ENCODE measurements around the gene PIK3R6. TPM values are rescaled to one million over a fixed set of nuclear protein-coding genes. Genes with fewer than 3 reads are reported as not detected.

Gene PIK3R6
- total RNA-seq, 1 donor from 2014 or later: 0.56 TPM

DNA sequence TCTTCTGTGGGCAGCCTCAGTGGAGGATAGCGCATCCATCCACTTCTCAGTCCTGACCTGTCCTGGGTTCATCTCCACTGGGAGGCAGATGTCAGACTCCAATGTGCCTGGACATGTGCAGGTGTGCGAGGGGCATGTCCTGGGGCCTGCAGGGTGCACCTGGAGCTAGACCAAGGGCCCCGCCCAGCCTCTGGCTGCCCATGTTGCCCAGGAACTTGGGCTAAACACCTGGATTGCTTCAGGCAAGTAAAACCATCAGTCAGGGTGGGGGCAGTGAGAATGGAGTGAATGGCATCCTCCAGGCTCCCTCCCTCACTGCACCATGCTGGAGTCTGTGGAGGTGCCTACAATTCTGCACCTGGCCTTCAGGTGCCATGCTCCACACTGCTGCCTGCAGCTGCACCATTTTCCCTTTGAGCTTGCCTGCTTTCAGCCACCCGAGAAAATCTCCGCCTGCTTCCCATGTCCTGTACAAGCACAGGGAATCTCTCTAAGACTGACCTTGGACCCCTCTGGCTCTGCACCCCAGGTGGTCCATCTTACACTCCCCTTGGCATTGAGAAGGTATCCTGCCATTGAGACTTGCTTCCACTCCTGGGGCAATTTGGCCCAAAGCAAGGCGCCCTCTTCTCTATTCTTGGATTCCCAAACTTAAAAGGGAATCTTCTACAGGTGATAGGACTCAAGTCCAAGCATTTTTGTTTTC lies 66.2 kb downstream of the PIK3R6 start:
- no peak for TF ChIP-seq CTCF (IDR thresholded peaks at IDR 0.05; ENCODE audit: unreplicated experiment)
- Mint-ChIP-seq H3K27me3 (ENCODE audit: unreplicated experiment) (peaks cover 10% of the 10 kb centered on the region), H3K4me3 (ENCODE audit: unreplicated experiment) (no peak overlapping the region), H3K9me3 (ENCODE audit: unreplicated experiment) (no peaks in the 10 kb centered on the region), H3K36me3 (ENCODE audit: low read depth, unreplicated experiment) (no peaks in the 10 kb centered on the region), H3K27ac (ENCODE audit: unreplicated experiment) (no peak overlapping the region), H3K4me1 (ENCODE audit: unreplicated experiment) (peaks cover 2% of the 10 kb centered on the region)
- DNase-seq (ENCODE audit: low spot score): no peak

DNA sequence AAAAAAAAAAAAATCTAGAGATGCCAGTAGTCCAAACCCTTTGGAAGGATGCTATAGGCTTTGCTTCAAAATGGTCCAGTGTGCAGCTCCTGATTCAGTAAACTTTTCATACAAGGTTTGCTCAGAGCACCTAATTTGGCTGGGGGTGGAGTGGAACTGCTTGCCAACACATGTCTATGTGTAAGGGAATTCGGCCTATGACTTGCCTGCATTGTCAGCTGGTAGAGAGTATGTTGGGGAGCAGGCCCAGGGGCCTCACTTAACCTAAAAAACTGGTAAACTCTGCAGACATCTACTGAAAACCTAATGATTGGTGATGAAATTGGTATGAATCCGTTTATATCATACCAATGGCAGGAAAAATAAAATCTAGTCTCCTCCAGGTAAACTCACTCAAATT lies 66.8 kb downstream of the PIK3R6 start:
- DNase-seq (ENCODE audit: low spot score): no peak
- Mint-ChIP-seq H3K9me3 (ENCODE audit: unreplicated experiment) (no peaks in the 10 kb centered on the region), H3K4me1 (ENCODE audit: unreplicated experiment) (peaks cover 2% of the 10 kb centered on the region), H3K27me3 (ENCODE audit: unreplicated experiment) (peaks cover 10% of the 10 kb centered on the region), H3K27ac (ENCODE audit: unreplicated experiment) (no peak overlapping the region), H3K4me3 (ENCODE audit: unreplicated experiment) (no peak overlapping the region), H3K36me3 (ENCODE audit: low read depth, unreplicated experiment) (no peaks in the 10 kb centered on the region)
- TF ChIP-seq CTCF (IDR thresholded peaks at IDR 0.05; ENCODE audit: unreplicated experiment): no peak

DNA sequence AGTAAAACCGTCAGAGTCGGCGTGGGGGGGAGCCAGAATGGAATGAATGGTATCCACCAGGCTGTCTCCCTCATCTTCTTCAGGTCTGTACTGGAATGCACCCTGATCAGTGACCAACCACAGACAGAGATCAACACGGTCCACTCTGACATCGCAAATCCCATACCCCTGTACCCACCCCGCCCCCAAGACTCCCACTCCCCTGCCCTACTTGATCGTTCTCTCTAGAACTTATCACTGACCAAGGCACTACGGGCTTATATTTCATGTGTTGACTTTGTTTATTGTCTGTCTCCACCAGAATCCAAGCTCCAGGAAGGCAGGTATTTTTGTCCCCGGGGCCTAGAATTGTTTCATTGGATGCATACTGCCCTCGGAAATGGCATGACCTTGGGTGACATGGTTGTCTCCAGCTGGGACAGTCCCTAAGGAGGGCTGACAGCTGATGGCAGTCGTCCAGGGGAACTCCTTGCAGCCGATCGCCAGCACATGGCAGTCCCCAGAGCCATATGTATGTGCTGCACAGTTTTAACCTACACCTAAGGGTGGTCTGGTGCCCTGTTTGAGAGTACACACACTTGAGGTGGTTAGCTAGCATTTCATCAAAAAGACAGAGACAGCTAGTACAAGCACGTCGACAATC lies 67.8 kb downstream of the PIK3R6 start:
- no peak for DNase-seq (ENCODE audit: low spot score)
- no peak overlapping the region for H3K4me3 Mint-ChIP-seq (ENCODE audit: unreplicated experiment)
- no peak for TF ChIP-seq CTCF (IDR thresholded peaks at IDR 0.05; ENCODE audit: unreplicated experiment)
- no peak overlapping the region for H3K27ac Mint-ChIP-seq (ENCODE audit: unreplicated experiment)
- peaks cover 4% of the 10 kb centered on the region for H3K4me1 Mint-ChIP-seq (ENCODE audit: unreplicated experiment)
- H3K9me3 Mint-ChIP-seq (ENCODE audit: unreplicated experiment): no peaks in the 10 kb centered on the region
- H3K36me3 Mint-ChIP-seq (ENCODE audit: low read depth, unreplicated experiment): no peaks in the 10 kb centered on the region
- peaks cover 10% of the 10 kb centered on the region for H3K27me3 Mint-ChIP-seq (ENCODE audit: unreplicated experiment)

GRCh38 chr17:8798846-8799569 lies 68.5 kb downstream of the PIK3R6 start, which contains the start of gene MFSD6L:
Gene MFSD6L (minus strand): TSS chr17:8799365. CDS start chr17:8799120, 245 bp downstream.
- TF ChIP-seq CTCF (IDR thresholded peaks at IDR 0.05; ENCODE audit: unreplicated experiment): no peak
- DNase-seq (ENCODE audit: low spot score): no peak
- Mint-ChIP-seq H3K27ac (ENCODE audit: unreplicated experiment) (no peak within 1 kb of the TSS), H3K4me3 (ENCODE audit: unreplicated experiment) (peak within 1 kb of the TSS; percentile 37), H3K4me1 (ENCODE audit: unreplicated experiment) (peaks cover 11% of the 10 kb centered on the region), H3K27me3 (ENCODE audit: unreplicated experiment) (peaks cover 10% of the 10 kb centered on the region), H3K36me3 (ENCODE audit: low read depth, unreplicated experiment) (no peaks in the 10 kb centered on the region), H3K9me3 (ENCODE audit: unreplicated experiment) (no peaks in the 10 kb centered on the region)

All from endothelial cell (in vitro differentiated cells).